Astrocyte (in vitro differentiated cells and primary cell): ENCODE results near the gene NIP7. TPM values are rescaled to one million over a fixed set of nuclear protein-coding genes. Genes with fewer than 3 reads are reported as not detected.

Experiments
- DNase-seq: peaks from one replicate; pipeline ENCODE4 v3.0.0-alpha.2; 2010; ENCODE audit warnings: low read depth
- FAIRE-seq: peaks from 2 replicates; lab custom pipeline; 2011; peaks lifted over from hg19 to GRCh38; lab: Jason Lieb, UNC
- H2AFZ ChIP-seq: 2 replicates; pipeline ENCODE4 v1.6.0; 2012; ENCODE audit warnings: low read depth, low read length, inconsistent platforms
- H3K27ac ChIP-seq: 2 replicates; pipeline ENCODE4 v1.5.1; 2011; ENCODE audit warnings: low read depth, low read length, inconsistent platforms
- H3K27me3 ChIP-seq: 2 replicates; pipeline ENCODE4 v1.6.0; 2011; ENCODE audit warnings: low read length, inconsistent platforms; ENCODE audit not compliant: insufficient read depth
- H3K36me3 ChIP-seq: 2 replicates; pipeline ENCODE4 v1.5.1; 2011; ENCODE audit warnings: low read length, inconsistent platforms; ENCODE audit not compliant: insufficient read depth
- H3K4me1 ChIP-seq: 2 replicates; pipeline ENCODE4 v1.5.1; 2011; ENCODE audit warnings: low read length, inconsistent platforms; ENCODE audit not compliant: insufficient read depth
- H3K4me2 ChIP-seq: 2 replicates; pipeline ENCODE4 v1.6.0; 2012; ENCODE audit warnings: low read length, inconsistent platforms
- H3K4me3 ChIP-seq: 2 replicates; pipeline ENCODE4 v1.5.1; 2011; ENCODE audit warnings: low read depth, mild to moderate bottlenecking, low read length, inconsistent platforms; ENCODE audit not compliant: insufficient read depth
- H3K79me2 ChIP-seq: 2 replicates; pipeline ENCODE4 v1.6.0; 2012; ENCODE audit warnings: mild to moderate bottlenecking, low read length, inconsistent platforms; ENCODE audit not compliant: insufficient read depth
- H3K9ac ChIP-seq: 2 replicates; pipeline ENCODE4 v1.6.0; 2012; ENCODE audit warnings: mild to moderate bottlenecking, low read length, inconsistent platforms
- H3K9me3 ChIP-seq: 2 replicates; pipeline ENCODE4 v1.5.1; 2012; ENCODE audit warnings: low read depth, mild to moderate bottlenecking, low read length, inconsistent platforms; ENCODE audit not compliant: insufficient read depth
- H4K20me1 ChIP-seq: 2 replicates; pipeline ENCODE4 v1.6.0; 2012; ENCODE audit warnings: low read length, inconsistent platforms; ENCODE audit not compliant: insufficient read depth
- H3K27ac Mint-ChIP-seq: one replicate; pipeline ENCODE4 v1.8.0; 2021; ENCODE audit warnings: mild to moderate bottlenecking, mixed read lengths; ENCODE audit not compliant: unreplicated experiment
- H3K27me3 Mint-ChIP-seq: one replicate; pipeline ENCODE4 v1.8.0; 2021; ENCODE audit warnings: low read depth, mixed read lengths; ENCODE audit not compliant: unreplicated experiment
- H3K36me3 Mint-ChIP-seq: one replicate; pipeline ENCODE4 v1.8.0; 2021; ENCODE audit warnings: low read depth, mixed read lengths; ENCODE audit not compliant: unreplicated experiment
- H3K4me1 Mint-ChIP-seq: one replicate; pipeline ENCODE4 v1.8.0; 2021; ENCODE audit warnings: low read depth, mixed read lengths; ENCODE audit not compliant: unreplicated experiment
- H3K4me3 Mint-ChIP-seq: one replicate; pipeline ENCODE4 v1.8.0; 2021; ENCODE audit warnings: mild to moderate bottlenecking, moderate library complexity, mixed read lengths; ENCODE audit not compliant: unreplicated experiment
- H3K9me3 Mint-ChIP-seq: one replicate; pipeline ENCODE4 v1.8.0; 2021; ENCODE audit warnings: mild to moderate bottlenecking, mixed read lengths; ENCODE audit not compliant: unreplicated experiment
- EZH2 ChIP-seq: IDR thresholded peaks from 2 replicates; pipeline ENCODE4 v1.6.1; 2012; ENCODE audit warnings: mild to moderate bottlenecking, low read length, inconsistent platforms; ENCODE audit not compliant: insufficient read depth
- total RNA-seq: library from RNA; stranded (reverse); gene quantifications from 2 replicates; pipeline ENCODE4 v1.2.1, GENCODE V29; 2021
- TF ChIP-seq, protein P1 (sequence below): IDR thresholded peaks from 2 replicates; pipeline ENCODE4 v1.5.1; 2011; ENCODE audit warnings: low read depth, mild to moderate bottlenecking, inconsistent platforms, low read length, moderate library complexity; ENCODE audit not compliant: insufficient read depth

Gene NIP7
- total RNA-seq, 1 donor from 2014 or later = 35.7 TPM

DNA sequence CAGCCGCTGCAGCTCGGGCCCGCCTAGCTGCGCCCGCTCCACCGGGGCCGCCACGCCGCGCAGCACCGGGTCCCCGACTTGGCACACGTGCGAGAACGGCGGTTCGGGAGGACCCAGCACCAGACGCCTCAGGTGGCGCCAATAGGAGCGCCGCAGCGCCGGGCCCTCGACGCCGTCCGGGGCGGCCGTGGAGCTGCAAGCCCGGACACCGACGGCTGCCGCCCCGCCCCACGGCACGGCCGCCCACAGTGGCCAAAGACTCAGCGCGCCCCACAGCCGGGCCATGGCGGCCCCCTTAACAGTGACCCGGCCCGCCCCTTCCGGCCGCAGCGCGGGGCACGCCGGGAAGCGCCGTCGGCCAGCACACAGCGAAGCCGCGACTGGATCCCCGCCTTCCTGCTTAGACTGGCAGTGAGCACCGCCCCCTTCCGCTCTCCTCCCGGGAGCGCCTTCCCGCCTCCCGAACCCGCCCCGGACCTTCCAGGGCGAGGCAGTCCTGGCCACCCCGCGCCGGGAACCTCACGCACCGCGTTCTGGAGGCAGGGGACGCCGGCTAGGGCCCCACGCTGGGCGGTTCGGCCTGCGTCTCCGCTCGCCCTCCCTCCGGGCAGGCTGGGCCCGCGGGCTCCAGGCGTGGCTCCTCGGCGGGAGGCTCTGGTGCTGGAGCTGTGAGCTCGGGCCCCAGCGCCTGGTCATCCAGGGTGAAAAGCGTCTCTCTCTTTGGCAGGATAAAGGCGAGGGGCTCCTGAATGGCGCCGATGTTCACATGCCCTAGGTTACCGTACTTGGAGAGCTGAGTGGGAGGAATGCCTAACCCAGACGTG is 9.1 kb upstream of the NIP7 start, which contains the start of gene PDF:
Gene PDF (minus strand): TSS at position 303 of the 824 bp plus-strand sequence. CDS start 18 bp downstream, at position 285.
- peaks cover 20% of the 10 kb centered on the region for H3K4me1 Mint-ChIP-seq
- H3K9me3 Mint-ChIP-seq = no peaks in the 10 kb centered on the region
- H2AFZ ChIP-seq = peak within 1 kb of the TSS; percentile 88
- H3K27ac ChIP-seq = peak within 1 kb of the TSS; percentile 63
- FAIRE-seq = no peak
- H3K4me3 ChIP-seq = peak within 1 kb of the TSS; percentile 58
- peak within 1 kb of the TSS; percentile 88 for H3K4me3 Mint-ChIP-seq
- peaks cover 24% of the 10 kb centered on the region for H3K36me3 Mint-ChIP-seq
- peak; percentile 81 for DNase-seq
- H4K20me1 ChIP-seq = peaks cover 42% of the 10 kb centered on the region
- no peaks in the 10 kb centered on the region for H3K27me3 ChIP-seq
- H3K36me3 ChIP-seq = peaks cover 39% of the 10 kb centered on the region
- H3K27me3 Mint-ChIP-seq = no peaks in the 10 kb centered on the region
- H3K9me3 ChIP-seq = no peaks in the 10 kb centered on the region
- peak within 1 kb of the TSS; percentile 85 for H3K27ac Mint-ChIP-seq
- H3K4me2 ChIP-seq = peak within 1 kb of the TSS; percentile 96
- H3K79me2 ChIP-seq = peaks cover 75% of the 10 kb centered on the region
- H3K9ac ChIP-seq = peak within 1 kb of the TSS; percentile 85
- TF ChIP-seq EZH2 = no peak
- TF ChIP-seq, protein P1, sequence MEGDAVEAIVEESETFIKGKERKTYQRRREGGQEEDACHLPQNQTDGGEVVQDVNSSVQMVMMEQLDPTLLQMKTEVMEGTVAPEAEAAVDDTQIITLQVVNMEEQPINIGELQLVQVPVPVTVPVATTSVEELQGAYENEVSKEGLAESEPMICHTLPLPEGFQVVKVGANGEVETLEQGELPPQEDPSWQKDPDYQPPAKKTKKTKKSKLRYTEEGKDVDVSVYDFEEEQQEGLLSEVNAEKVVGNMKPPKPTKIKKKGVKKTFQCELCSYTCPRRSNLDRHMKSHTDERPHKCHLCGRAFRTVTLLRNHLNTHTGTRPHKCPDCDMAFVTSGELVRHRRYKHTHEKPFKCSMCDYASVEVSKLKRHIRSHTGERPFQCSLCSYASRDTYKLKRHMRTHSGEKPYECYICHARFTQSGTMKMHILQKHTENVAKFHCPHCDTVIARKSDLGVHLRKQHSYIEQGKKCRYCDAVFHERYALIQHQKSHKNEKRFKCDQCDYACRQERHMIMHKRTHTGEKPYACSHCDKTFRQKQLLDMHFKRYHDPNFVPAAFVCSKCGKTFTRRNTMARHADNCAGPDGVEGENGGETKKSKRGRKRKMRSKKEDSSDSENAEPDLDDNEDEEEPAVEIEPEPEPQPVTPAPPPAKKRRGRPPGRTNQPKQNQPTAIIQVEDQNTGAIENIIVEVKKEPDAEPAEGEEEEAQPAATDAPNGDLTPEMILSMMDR = no peak
- H3K4me1 ChIP-seq = peaks cover 28% of the 10 kb centered on the region

DNA sequence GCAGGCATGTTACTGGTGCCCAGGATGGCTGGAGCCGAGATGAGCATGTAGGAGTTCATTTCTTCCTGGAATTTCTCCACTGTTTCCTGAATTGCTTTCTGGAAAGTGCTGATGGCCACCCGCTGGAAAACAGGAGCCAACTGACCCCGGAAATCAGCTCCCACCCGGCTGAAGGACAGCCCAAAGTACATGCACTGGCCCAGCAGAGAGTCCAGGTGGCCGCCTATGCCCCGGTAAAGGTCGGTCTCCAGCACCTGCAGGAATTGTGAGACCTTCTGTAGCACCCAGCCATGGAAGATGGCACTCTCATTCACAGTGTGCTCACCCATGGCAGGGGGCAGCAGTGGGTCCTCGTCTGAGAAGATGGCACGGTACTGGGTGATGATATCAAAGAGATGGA is 4.9 kb upstream of the NIP7 start:
- Histone ChIP-seq H3K27ac (no peak overlapping the region), H2AFZ (no peak overlapping the region), H3K27me3 (no peaks in the 10 kb centered on the region), H3K9ac (no peak overlapping the region), H3K36me3 (peaks cover 25% of the 10 kb centered on the region), H3K4me3 (no peak overlapping the region), H3K79me2 (peaks cover 69% of the 10 kb centered on the region), H3K4me2 (no peak overlapping the region), H4K20me1 (peaks cover 5% of the 10 kb centered on the region), H3K9me3 (no peaks in the 10 kb centered on the region), H3K4me1 (peaks cover 14% of the 10 kb centered on the region)
- H3K27ac Mint-ChIP-seq = no peak overlapping the region
- TF ChIP-seq EZH2 = no peak
- TF ChIP-seq, protein P1 = no peak
- no peak overlapping the region for H3K4me3 Mint-ChIP-seq
- H3K9me3 Mint-ChIP-seq = no peaks in the 10 kb centered on the region
- DNase-seq (no peak), FAIRE-seq (no peak)
- H3K27me3 Mint-ChIP-seq = no peaks in the 10 kb centered on the region
- peaks cover 10% of the 10 kb centered on the region for H3K4me1 Mint-ChIP-seq
- H3K36me3 Mint-ChIP-seq = peaks cover 12% of the 10 kb centered on the region
